Activated naive CD8-positive, alpha-beta T cell treated with anti-CD3 and anti-CD28 coated beads, Interleukin-2, amount 50 U/mL, for 16 hours (primary cell): ENCODE results near the gene ETFBKMT.
"Not testable (repeated sequence)": the region's sequence is repeated elsewhere in the genome, so short reads cannot be mapped to it uniquely, and the experiment has no call there.

ENCODE experiments used
- DNase-seq: peaks from one replicate; pipeline ENCODE4 v3.0.0-alpha.2; 2020; ENCODE audit warnings: low read depth, low spot score

ETFBKMT gene

GRCh38 chr12:31718542-31719198, 59.2 kb downstream of the ETFBKMT start:
- DNase-seq, result not testable (repeated sequence)

GRCh38 chr12:31722580-31722979, 63.1 kb downstream of the ETFBKMT start:
- DNase-seq, result no peak
